Prostate gland (tissue), 2 donors: ENCODE data around the gene MEGF8.

ENCODE experiments used
- POLR2A ChIP-seq: fragments of 450-650 bp; IDR thresholded peaks from one replicate; pipeline ENCODE4 v1.6.1; 2016; ENCODE audit warnings: antibody characterized with exemption, mild to moderate bottlenecking
- POLR2AphosphoS5 ChIP-seq: sonication (generic); formaldehyde crosslinking; IDR thresholded peaks from one replicate; pipeline ENCODE4 v1.6.1; 2017; ENCODE audit warnings: antibody characterized with exemption
- TF ChIP-seq, protein P1 (sequence below), 4 experiments: fragments of 200-600 bp in 2 of 4; fragments of 450-650 bp in 2 of 4; sonication (generic) in 2 of 4; IDR thresholded peaks; 1 replicate in 3 of 4; 2 replicates in 1 of 4; pipeline ENCODE4 v1.5.1; 2016 to 2019; ENCODE audit warnings: antibody characterized with exemption in 4 of 4, mild to moderate bottlenecking in 2 of 4, moderate library complexity in 2 of 4

GRCh38 chr19:42313840-42314755, 11.3 kb upstream of the MEGF8 start:
- TF ChIP-seq POLR2AphosphoS5 (no peak), POLR2A (no peak)
- TF ChIP-seq, protein P1, sequence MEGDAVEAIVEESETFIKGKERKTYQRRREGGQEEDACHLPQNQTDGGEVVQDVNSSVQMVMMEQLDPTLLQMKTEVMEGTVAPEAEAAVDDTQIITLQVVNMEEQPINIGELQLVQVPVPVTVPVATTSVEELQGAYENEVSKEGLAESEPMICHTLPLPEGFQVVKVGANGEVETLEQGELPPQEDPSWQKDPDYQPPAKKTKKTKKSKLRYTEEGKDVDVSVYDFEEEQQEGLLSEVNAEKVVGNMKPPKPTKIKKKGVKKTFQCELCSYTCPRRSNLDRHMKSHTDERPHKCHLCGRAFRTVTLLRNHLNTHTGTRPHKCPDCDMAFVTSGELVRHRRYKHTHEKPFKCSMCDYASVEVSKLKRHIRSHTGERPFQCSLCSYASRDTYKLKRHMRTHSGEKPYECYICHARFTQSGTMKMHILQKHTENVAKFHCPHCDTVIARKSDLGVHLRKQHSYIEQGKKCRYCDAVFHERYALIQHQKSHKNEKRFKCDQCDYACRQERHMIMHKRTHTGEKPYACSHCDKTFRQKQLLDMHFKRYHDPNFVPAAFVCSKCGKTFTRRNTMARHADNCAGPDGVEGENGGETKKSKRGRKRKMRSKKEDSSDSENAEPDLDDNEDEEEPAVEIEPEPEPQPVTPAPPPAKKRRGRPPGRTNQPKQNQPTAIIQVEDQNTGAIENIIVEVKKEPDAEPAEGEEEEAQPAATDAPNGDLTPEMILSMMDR (IDR thresholded peaks at IDR 0.05) = no peak
